Activated T-cell treated with anti-CD3 and anti-CD28 coated beads for 24 hours (primary cell): Measurements from ENCODE around the gene SORCS3.

Experiments used
- DNase-seq: peaks from one replicate; pipeline ENCODE4 v3.0.0-alpha.2; 2020; ENCODE audit warnings: low read depth

Gene SORCS3

DNA sequence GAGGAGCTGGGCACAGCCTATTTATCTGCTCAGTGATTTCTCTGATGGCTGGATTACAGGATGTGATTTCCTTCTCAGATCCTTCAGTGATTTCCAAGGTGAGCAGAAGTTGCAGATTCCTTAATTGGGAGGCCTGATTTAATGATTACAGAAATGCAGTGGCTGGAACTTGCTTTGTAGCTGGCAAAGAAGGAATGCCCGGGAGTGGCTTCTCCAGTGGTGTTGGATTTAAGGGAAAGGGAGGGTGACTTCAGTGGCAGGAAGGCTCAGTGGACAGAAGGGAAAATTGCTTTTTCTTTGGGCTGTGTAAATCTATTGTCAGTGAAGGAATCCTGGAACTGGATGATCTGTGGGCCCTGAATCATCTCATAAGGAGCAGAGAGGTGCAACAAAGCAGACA, 5.1 kb downstream of the SORCS3 start:
- DNase-seq = no peak

DNA sequence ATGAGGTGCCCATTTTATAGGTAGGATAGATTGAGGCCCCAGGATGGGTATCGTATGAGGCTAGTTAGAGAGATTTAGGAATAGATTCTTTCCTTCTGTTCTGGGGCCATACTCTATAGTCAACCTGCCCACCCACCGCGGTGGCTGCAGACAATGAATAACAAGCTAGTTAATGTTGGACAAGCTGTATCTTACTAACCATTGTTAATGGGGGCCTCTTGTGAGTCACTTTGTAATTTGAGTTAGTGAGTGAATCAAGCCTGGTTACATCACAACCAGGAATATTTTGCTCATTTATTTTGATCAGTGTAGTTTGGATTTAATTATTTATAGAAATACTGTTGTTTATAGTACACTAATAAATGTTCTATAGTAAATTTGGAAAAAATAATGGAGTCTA, 7.3 kb downstream of the SORCS3 start:
- DNase-seq = no peak

DNA sequence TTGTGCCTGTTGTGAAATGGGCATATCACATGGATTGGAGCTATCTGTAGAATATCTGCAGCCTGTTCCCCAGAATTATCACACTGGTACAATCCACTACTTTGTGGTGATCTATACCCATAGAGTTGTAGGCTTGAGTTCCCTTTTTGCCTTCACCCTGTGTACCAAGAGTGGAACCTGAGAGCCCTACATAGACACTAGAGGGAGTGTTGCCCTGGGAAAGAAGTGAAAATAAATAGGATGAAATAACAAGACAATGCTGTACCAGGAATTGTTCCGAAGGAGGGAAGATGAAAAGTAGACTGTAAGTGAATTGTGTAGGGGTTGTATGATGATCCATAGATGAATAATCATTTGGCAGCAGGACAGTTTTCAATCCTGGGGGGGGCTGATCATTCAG, 9.0 kb downstream of the SORCS3 start:
- DNase-seq = no peak

DNA sequence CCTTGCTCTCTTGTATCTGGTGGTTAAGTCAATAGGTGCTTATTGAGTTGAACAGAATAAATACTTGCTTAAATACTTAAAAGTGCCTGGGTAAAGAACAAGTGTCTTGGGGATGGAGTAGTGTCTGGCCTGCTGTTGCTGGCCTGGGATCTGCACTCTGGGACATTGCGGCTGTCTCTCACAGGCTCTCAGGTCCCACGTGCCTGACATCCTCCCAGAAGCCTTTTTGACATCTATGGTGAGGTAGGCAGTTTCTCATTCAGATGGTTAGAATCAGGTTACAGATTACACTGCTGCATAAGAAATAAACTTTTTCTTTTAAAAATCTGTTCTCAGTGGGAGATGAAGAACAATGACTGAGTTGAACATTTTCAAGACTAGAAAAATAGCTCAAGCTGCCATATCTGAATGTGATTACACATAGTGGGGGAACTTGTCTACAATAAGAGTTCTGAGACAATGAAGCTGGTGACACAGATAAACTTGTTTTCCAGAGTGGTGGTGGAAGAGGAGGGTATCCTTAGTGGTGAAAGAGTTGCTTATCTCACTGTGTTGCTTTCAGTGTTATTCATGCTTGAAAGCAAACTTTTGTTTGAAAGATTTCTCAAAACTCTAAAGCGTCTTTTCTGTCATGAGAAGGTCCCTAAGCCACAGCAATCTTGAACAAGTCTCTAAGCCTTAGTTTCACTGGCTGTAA, 9.7 kb downstream of the SORCS3 start:
- DNase-seq = no peak

DNA sequence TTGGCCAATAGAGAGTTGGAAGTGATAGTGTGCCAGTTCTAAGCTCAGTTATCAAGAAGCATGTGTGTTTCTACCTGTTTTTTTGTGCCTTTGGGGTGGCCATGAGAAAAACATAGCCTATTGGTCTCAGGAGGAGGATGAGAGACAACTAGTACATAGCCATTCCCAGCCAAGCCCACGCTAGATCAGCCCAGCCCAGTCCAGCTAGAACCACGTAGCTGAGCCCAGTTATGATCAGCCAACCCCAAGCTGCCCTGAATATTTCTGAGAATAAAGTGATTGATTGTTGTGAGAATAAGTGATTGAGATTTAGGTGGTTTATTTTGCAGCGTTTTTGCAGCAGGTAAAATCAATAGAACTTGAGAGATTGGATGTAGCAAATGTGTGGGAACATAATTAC, 15.9 kb downstream of the SORCS3 start:
- DNase-seq = no peak

DNA sequence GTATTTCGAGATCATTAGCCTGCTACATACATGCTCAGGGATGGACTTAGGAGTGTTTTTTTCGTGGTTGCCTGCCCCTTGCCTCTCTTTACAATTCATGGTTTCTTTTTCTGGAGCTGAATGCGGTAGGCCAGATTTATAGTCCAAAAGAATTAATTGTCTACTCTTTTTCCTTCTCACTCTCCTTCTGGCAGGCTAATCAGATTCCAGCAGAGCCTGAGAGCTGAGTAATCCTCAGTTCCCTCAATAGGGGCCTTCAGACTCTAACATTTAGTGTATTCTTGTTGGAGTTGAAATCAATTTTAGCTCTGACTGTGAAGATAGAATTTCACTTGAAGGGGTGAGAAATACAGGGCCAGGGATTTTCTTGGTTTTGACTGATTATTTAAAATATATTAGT, 16.4 kb downstream of the SORCS3 start:
- no peak for DNase-seq

DNA sequence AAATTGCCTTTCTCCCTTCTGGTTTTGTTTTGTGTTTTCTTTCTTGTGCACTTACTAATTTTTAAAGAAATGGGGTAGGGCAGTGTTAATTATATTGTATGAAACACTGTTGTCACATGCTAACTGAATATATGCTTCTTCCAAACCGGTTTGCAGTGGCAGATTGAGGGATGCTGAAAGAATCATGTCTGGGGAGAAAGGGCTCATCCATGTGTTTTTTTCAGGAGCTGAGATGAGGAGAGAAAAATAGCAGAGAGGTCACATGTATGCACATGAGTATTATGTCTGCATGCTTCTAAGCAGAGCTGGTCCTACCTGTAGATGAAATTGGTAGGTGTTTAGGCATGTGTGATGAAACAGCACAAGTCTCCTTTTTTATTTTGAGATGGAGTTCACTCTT, 17.0 kb downstream of the SORCS3 start:
- DNase-seq = no peak

DNA sequence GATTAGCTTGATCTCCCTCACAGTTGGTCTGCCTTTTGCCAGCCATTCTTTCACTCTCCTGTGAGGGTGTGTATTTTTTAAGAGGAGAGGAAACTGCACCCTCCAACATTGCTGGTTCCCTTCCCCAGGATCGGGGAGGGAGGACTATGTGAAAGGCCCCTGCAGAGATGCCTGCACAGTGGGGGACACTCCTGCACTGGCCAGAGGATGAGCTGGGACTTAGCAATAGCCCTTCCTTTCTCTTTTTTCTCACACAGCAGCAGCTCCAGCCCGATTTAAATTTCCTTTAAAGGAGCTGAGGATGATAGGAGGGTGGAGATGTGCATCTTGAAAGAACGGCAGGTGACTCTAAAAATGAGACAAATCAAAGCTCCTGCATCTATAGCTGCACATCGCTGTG, 18.7 kb downstream of the SORCS3 start:
- DNase-seq = no peak

DNA sequence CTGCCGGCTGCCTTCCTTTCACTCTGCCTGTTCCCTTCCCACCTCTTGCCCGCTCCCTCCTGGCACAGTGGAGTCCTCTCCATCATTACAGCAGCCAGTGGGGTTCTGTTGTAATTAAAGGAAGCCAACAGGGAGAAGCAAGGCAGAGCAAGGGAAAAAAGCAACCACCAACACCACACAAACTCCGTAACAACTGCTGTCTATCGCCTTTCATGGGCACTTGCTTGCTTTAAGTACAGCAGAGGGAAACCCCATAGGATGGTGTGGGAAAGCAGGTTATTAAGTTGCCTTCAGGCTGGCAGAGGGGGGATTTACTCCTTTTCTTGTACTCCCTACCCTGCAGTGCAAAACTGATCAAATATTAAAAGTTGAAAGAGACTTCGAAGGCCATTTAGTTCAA, 22.0 kb downstream of the SORCS3 start:
- no peak for DNase-seq

DNA sequence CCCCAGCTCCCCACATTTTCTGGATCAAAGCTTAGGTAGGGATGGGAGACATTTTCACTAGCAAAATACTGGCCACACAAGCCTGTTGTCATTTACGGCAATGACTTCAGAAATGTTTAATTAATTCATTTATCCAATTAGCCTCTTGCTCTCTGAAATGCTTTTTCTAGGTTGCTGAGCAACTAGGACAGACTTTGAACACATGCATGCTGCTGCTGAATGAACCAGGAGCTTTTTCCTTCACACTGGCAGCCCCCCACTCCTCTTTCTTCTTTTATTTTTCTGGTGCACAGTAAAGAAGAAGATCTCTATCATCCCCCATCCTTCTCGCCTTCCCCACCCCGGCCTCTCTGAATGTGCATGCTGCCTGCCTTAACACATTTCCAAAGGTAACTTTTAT, 22.5 kb downstream of the SORCS3 start:
- DNase-seq = no peak

DNA sequence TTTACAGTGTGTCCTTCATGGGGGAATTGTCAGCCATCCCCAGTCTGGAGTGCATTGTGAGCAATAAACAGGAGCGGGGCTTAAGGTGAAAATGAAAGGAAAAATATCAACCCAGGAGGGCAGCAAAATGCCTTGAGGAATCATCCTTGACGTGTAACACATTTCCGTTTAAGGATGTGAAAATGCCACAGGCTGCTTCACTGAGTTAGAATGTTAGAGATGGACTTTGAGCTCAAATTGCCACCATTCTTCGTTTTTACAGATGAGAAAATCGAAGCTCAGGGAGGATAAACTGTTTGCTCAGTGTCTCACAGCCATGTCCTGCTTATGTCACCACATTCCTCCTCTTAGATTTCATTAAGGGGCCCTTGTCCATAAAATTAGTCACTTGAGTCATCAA, 23.1 kb downstream of the SORCS3 start:
- DNase-seq = no peak

DNA sequence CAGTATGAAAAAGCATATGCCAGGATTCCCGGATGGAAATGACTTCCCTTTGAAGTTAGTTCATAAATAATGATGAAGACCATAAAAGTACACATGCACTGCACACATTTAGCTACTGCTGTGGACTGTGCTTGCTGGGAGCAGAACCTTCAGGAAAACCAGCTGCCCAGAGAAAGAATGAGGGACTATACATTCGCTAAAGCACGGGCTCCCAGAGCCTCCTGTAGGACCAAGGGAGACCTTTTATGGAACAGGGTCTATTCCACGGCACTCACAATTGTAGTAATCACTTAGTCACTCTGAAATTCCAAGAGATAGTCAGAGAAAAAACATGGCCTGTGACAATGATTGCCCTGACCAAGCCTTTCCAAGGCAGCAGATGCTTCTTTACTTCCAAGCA, 24.1 kb downstream of the SORCS3 start:
- no peak for DNase-seq

DNA sequence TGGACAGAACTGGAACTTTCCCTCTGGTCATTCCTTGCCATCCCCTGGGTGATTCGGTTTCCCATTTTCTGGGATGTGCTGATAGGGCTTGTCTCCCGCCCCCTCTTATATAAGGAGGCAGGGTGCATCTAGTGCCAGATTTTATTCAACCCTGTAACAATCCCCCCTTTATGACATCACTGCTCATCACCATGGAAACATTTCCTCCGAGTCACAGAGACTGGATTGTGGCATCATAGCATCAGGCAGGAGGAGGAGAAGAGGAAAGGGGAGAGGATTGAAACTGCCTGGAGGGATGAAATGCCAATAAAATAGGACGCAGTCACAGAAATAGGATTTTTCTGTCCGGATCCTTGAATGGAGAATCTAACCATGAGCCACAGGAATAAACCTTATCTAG, 25.0 kb downstream of the SORCS3 start:
- no peak for DNase-seq

DNA sequence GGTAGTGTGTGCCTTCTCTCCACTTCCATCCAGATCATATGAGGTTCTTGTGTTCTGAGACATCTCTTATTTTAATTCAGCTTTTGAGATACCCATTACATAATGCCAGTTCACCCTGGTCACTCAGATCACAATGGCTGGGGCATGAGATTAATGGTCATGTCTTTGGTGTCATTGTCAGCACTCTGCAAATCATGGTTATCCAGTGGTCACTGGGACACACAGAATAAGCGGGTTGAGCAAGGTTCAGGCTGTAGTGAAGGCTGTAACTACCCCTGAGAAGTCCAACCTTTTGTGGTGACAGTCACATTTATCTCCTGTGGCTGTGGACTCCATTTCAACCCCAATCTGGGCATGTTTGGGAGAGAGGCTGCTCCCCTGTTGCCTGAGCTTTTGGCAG, 35.8 kb downstream of the SORCS3 start:
- DNase-seq = no peak

DNA sequence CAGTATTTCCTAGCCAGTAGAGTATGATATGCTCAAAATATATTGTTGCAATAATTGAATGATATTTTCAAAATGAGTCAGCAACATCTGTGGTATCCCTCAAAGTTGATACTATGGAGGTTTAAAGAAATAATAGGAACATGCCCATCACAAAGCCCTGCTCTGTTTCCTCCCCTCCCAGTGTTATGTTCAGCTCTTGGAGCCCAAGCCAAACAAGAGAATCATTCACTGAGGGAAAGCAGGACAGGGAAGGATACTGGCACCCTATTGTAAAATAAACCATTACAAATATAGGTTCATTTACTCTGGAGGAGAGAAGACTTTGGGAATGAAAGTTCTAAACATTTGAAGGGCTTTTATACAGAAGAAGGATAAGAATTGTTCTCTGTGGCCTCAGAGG, 37.6 kb downstream of the SORCS3 start:
- DNase-seq = no peak

DNA sequence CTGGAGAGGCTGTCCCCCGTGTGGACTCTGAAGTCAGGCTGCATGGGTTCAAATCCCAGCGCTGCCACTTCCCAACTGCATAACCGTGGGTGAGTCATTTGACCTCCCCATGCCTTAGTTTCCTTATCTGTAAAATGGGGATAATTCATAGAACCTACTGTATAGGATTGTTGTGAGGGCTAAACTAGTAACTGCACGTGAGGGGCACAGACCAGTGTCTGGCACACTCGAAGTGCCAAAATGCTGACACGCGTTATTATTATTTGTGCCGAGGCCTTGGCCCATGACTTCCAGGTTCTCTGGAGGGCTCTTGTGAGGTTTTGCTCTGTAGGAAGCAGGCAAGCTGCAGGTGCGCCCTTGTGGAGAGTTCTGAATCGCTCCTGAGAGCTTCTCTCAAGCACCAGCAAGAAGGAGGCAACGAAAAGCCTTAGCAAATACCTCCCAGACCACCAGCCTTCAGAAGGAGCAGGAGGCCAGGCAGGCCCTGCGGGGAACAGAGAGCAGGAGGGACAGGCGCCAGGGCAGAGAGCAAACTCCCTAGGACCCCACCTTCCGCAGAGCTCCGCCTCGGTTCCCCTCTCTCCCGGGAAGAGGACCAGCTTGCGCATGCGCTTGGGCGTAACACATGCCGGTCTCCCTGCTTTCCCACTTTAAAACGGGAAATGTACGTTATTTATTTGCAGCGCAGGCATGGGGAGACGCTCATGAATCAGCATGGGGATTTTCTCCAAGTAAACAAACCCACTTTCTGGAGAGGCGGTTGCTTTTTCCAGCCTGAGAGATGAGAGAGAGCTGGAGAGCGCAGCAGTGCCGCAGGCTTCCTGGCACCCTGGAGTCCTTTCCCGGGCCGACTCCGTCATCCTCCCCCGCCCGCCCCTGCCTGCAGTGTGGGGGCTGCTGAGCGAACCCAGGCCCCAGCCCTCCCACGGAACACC, 39.6 kb downstream of the SORCS3 start:
- DNase-seq = no peak

DNA sequence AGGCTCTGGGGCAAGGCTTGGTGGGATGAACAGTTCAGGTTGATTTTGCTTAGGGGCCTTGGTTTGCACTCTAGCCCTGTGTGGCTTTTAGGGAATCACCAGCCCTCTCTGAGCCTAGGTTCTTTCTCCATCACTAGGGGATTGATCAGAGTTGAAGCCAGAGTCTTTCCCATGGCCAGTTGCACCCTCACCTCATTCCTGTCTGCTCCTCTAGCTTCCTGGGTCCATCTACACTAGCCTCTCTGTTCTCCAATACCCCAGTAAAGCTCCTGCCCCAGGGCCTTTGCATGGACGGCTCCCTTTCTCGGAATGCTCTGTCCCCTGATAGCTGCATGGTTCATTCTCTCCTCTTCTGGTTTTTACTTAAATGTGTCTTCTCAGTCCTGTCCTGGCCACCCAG, 40.4 kb downstream of the SORCS3 start:
- DNase-seq = no peak

DNA sequence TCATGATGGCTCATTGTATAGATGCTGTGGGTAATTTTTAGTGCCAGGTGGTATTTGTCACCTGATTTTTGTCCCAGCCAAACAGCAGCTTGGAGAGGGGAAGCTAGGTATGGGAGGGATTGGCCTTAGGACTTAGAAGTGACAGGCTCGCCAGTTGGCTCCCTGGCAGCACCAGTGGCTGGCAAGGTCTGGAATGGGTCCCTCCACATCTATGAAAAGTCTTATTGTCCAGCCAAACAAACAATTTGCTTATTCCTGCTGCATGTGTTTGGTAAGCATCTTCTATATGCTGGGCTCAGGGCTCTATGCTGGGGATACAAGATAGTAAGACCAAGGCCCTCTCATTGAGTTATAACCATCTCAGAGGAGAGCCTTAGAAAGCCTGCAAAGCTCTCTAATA, 42.5 kb downstream of the SORCS3 start:
- DNase-seq = no peak

DNA sequence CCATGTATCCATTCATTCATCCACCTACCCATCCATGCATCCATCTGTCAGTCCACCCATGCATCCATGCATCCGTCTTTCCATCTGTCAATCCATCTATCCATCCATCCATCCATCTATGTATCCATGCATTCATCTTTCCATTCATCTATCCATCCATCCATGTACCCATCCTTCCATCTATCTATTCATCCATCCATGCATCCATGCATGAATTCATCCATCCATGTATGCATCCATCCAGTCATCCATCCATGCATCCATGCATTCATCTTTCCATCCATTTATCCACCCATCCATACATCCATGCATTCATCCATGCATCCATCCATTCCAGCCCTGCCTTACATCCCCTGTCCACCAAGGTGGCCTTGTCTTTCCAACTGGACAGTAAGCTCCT, 45.7 kb downstream of the SORCS3 start:
- no peak for DNase-seq

DNA sequence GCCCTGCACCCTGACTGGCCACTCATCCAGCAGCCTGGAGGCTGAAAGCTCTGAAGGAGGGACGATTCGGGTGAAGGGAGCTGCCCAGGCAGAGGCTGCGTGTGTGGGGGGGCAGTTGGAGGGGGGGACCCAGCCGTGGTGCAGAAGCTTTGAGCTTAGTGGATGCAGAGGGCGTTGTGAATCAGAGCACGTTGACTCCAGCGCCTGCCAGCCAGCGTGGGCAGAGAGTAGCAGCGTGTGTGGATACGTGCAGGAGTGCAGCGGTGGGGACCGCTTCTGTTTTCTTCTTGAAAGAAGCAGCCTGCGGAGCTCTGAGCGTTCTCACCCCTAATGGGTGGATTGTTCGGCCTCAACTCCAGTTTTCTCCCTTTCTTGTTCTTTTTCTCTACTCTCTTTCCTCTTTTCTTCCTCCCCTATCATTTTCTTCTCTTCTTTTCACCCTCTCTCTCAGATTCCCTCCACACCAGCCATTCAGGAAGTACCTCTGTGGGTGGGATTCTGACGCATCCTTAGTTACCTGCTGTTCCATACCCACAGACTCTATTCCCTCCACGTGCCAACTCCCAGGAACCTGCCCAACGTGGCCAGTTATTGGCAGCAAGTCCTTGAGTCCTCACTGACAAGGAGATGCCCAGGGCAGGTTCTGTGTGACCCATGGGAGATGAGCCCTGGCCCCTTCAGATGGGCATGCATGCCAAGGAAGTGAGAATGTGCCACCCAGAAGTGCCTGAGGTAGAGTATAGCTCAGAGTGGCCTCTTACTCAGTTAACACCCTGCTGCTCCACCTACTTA, 47.4 kb downstream of the SORCS3 start:
- no peak for DNase-seq

DNA sequence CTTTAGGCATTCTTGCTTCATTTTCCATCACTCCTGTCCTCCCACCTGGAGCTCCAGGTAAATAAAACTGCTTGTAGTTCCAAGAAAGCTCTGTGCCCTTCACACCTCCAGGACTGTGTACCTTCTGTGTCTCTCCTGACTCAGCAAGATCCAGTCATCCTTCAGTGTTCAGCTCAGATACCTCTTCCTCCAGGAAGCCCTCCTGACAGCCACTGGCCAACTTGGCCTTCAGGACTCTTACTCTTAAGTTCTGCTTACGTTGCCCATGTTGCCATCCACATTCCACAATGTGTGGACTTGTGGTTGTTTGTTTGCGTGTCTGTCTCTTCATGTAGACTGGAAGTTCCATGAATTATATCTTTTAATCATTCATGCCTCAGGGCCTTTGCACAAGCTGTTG, 48.0 kb downstream of the SORCS3 start:
- no peak for DNase-seq

DNA sequence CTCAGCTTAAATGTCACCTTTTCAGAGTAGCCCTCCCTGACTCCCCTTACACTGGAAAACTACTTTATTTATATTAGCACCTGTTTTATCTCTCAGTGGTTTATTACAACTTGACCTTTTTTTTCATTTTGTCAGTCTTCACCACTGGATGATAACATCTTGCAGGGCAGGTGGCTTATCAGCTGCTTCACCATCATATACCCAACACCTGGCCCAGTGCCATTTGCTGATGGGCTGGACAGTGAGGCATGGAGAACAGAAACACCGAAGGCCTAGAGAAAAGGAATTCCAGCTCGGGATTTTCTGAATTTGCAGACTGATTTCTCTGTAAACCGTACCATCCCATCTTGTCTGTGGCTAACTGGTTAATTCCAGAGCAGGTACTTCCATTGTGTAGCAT, 48.5 kb downstream of the SORCS3 start:
- no peak for DNase-seq

DNA sequence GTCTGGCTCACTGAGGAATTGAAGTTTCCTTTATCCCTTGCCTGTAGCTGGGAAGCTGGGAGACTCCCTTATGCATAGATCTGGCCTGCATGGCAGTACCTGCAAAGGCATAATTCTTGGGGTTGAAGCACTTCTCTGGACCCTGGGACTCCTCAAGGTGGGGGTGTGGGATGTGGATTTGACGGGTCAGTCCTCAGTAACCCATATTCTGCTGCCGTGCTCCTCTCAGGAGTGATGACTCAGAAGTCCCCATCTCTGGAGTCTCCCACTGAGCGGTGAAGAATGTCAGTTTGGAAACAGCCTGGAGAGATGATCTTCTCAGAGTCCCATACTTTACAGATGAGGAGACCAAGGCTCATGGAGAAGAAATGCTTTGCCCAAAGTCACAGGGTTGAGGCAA, 49.0 kb downstream of the SORCS3 start:
- no peak for DNase-seq
